ENCODE results near the gene SLC2A4RG.

- TF ChIP-seq CTCF (conservative IDR thresholded peaks at IDR 0.05; ENCODE audit: low read depth, low read length) (no peak), POLR2A (IDR thresholded peaks at IDR 0.05; ENCODE audit: low read depth, low read length) (no peak), MXI1 (IDR thresholded peaks at IDR 0.05; ENCODE audit: borderline replicate concordance, low read depth, low read length) (no peak), RAD21 (IDR thresholded peaks at IDR 0.05; ENCODE audit: low read length) (no peak), SMC3 (IDR thresholded peaks at IDR 0.05; ENCODE audit: low read depth, low read length) (no peak)
Measured at GRCh38 chr20:63690003-63690897, 49.3 kb upstream of the SLC2A4RG start.

Measured in IMR-90 (cell line).